ENCODE data around the gene SPOCD1.

DNA sequence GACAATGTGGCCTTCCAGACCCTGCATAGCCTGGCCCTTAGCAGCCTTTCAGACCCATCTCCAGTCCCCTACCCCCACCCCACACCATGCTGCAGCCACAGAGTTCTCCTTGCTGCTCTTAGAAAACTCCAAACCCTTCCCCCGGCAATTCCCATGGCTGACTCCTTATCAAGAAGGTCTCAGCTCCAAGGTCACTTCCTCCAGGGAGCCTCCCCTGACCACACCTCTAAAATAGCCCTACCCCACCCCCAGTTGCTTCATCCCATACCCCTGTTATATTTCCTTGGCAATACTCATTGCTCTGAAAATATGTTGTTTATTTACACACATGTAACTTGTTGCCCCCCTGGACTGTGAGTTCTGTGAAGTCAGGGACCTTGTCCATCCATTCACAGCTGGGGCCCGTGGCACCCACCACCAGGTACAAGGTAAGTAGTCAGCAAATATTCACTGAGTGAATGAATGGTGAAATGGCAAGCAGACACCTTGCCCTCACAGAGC lies 47.4 kb downstream of the SPOCD1 start:
- TF ChIP-seq ZNF76 (tag by site-specific recombination; IDR thresholded peaks at IDR 0.05; ENCODE audit: borderline replicate concordance, low read depth) (no peak), ZBTB7A (tag by site-specific recombination; IDR thresholded peaks at IDR 0.05; ENCODE audit: low read depth) (no peak), ZNF292 (tag by site-specific recombination; IDR thresholded peaks at IDR 0.05; ENCODE audit: borderline replicate concordance, low read depth) (no peak), PATZ1 (tag by site-specific recombination; IDR thresholded peaks at IDR 0.05) (no peak), CTCF (tag by site-specific recombination; IDR thresholded peaks at IDR 0.05) (no peak), ZNF473 (tag by site-specific recombination; IDR thresholded peaks at IDR 0.05) (no peak), ZNF274 (IDR thresholded peaks at IDR 0.05; ENCODE audit: low read length) (no peak), ZNF274 (tag by site-specific recombination; IDR thresholded peaks at IDR 0.05; ENCODE audit: borderline replicate concordance) (no peak), ZNF223 (tag by site-specific recombination; IDR thresholded peaks at IDR 0.05) (no peak)
- TF ChIP-seq, protein P1, sequence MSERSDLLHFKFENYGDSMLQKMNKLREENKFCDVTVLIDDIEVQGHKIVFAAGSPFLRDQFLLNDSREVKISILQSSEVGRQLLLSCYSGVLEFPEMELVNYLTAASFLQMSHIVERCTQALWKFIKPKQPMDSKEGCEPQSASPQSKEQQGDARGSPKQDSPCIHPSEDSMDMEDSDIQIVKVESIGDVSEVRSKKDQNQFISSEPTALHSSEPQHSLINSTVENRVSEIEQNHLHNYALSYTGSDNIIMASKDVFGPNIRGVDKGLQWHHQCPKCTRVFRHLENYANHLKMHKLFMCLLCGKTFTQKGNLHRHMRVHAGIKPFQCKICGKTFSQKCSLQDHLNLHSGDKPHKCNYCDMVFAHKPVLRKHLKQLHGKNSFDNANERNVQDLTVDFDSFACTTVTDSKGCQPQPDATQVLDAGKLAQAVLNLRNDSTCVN (tag by site-specific recombination; optimal IDR thresholded peaks at IDR 0.05), result no peak
- TF ChIP-seq, protein P2, sequence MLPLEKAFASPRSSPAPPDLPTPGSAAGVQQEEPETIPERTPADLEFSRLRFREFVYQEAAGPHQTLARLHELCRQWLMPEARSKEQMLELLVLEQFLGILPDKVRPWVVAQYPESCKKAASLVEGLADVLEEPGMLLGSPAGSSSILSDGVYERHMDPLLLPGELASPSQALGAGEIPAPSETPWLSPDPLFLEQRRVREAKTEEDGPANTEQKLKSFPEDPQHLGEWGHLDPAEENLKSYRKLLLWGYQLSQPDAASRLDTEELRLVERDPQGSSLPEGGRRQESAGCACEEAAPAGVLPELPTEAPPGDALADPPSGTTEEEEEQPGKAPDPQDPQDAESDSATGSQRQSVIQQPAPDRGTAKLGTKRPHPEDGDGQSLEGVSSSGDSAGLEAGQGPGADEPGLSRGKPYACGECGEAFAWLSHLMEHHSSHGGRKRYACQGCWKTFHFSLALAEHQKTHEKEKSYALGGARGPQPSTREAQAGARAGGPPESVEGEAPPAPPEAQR (tag by site-specific recombination; IDR thresholded peaks at IDR 0.05), result no peak

Measured in HEK293 (cell line).